GM19438 (cell line): Measurements from ENCODE around the gene KRT34.
"Not testable (repeated sequence)": the region's sequence is repeated elsewhere in the genome, so short reads cannot be mapped to it uniquely, and the experiment has no call there.

Experiments
- ATAC-seq: cut with Tn5 transposase; IDR thresholded peaks from one replicate; pipeline ENCODE4 v1.9.1; 2021; ENCODE audit warnings: low read depth; ENCODE audit not compliant: unreplicated experiment

KRT34 gene

DNA sequence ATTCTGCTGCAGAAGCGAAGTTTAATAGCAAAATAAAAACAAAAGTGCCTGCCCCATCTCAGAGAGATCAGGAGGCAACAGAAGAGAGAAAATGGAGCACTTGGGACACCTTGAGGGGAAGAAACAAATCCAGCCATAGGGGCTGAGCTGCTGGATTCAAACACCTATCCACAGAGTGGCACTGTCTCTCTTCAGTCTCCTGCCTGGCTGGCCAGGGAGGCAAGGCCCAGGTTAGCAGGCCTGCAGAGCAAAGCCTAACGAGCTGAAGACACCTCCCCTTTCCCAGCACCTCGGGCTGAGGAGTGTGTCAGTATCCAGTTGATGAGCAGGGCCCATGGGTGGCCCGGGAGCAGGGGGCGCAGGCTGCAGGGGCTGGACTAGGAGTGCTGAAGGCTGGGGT, 24.1 kb upstream of the KRT34 start:
- ATAC-seq: no peak

DNA sequence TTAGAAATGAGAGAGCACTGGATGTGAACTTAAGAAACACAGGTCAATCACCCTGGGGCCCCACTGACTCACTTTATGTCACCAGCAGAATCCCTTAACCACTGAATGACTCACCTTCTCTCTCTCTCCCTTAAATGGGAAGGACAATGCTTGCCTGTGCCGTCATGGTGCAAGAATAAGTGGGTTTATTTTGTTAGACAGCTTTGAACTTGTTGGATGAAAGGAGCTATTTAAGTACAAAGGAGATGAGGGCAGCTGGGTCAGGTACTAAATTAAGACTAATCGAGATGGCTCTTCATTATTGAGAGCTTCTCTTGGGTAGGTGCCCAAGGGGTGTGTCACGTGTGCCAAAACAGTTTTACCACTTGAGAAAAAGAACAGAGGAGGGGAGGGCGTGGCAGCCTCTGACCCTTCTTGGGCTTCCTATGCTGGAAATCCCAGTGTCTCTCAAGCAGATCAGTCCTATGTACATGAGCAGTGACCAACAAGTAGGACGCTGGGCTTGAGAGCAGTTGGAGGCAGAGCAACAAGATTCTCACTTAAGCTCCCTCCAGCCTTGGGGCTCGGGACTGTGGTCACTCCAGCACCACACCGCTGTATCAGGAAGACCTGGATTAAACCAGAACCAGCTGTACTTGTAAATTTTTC, 22.0 kb upstream of the KRT34 start:
- no peak for ATAC-seq

DNA sequence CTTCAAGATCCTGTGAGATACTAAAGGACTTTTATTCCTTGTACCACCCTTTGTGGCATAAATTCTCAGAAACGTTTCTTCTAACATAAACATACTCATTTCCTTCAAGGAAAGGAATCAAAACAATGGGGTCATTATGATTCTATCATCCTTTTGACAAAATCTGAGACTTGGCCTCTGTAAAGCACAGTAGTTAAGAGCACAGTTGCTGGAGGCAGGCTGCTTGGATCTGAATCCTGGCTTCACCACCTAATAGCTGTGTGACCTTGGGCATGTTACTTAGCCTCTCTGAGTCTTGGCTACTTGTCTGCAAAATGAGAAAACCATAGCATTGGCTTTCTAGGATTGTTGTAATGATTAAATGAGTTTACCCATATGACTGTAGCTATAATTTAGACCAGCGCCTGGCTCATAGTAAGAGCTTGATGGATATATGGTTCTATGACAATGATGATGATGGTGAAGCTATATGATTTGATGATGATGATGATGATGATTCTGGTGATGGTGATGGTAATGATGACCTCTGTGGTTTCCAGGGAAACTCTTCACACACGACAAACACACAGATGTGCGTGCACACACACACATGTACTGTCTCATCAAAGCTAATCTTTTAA, 21.4 kb upstream of the KRT34 start:
- no peak for ATAC-seq

DNA sequence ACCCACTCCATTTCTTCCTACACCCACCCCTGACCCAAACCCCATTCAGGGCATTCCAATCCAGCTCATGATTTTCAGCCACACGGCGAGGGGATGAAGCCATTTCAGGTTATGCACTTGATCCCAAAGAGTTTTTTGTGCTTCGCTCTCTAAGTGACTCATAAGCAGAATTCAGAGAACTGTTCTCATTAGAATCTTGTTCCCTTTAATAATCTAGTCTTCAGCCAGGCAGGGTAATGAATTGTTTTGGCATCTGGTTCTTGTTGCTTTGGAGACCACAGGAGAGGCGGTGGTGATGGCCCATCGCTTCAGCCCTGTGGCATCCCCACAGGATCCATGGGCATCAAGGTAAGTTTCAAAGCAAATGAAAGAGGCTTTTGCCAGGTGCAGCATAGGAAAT, 20.1 kb upstream of the KRT34 start:
- no peak for ATAC-seq

DNA sequence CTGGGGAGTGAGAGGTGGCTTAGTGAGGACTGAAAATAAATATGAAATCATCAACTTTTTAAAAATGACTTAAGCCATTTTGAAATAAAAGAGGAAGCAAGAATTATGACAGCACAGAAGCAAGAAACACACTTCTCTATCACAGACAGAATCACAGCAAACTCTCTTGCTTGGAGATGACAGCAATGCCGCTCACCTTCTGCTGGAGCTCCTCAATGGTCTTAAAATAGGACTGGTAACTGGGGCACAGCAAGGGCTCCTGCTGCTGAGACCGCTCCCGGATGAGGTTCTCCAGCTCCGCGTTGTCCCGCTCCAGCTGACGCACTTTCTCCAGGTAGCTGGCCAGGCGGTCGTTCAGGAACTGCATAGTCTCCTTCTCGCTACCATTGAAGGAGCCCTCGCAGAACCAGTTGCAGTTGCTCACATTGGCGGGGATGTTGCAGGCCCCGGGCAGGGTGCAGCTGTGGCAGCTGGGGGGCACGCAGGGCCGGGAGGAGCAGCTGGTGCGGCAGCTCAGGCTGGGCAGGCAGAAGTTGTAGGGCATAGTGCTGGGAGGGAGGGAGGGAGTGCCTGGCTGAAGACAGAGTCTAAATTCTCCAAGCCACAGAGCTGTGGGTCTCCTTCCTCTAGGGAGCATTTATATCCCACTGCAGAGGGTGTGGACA, 15.0 kb upstream of the KRT34 start, which contains the start of gene KRT31:
Gene KRT31, minus strand, starts transcription at position 613 of the 665 bp plus-strand sequence. Its CDS starts 69 bp downstream, at position 544.
- no peak for ATAC-seq

DNA sequence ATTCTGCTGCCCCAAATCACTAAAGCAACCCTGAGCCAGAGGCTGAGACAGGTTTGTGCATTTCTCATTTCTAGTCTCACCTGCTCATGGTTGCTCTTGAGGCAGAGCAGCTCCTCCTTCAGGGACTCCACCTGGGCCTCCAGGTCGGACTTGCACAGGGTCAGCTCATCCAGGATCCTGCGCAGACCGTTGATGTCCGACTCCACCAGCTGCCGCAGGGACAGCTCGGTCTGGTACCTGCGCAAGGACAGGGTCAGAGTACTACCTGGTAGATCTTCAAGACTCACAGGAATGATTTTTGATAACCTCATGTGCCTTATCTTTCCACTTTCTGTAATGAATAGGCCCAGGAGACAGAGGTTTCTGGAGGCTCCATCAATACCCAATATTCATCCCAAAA, 14.2 kb upstream of the KRT34 start:
- no peak for ATAC-seq

DNA sequence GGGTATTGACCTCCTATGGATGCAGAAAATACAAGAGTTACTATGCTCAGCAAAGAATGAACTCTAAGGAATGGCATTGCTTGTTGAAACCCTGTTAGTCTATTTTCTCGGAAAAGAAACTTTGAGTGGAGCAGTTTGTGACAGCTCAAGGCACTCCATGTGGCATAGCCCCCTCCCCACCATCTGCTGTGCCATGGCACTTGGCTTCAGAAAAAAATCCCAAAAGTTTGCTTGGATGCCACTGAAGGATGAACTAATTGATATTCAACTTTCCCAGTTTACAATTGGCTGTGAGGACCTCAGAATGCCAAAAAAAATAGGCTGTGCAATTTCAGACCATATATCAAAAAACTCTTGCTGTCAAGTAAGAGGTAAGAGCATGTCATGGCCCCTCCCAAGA, 13.5 kb upstream of the KRT34 start:
- no peak for ATAC-seq

DNA sequence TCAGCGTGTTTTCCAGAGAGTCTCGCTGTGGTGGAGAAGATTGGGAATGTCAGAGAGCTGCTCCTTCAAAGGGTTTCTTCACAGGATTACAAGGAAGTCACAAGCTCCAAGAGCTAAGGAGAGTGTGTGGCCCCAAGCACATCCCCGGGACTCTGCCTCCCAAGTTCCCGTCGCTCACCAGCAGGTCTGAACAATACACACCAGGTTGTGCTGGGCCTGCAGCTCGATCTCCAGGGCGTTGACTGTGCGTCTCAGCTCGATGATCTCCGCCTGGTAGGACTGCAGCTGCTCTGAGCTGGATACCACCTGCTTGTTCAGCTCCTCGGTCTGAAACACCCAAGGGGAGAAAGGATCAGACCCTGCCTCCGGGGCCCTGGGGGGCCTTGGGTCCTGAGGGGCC, 12.9 kb upstream of the KRT34 start:
- ATAC-seq: not testable (repeated sequence)

DNA sequence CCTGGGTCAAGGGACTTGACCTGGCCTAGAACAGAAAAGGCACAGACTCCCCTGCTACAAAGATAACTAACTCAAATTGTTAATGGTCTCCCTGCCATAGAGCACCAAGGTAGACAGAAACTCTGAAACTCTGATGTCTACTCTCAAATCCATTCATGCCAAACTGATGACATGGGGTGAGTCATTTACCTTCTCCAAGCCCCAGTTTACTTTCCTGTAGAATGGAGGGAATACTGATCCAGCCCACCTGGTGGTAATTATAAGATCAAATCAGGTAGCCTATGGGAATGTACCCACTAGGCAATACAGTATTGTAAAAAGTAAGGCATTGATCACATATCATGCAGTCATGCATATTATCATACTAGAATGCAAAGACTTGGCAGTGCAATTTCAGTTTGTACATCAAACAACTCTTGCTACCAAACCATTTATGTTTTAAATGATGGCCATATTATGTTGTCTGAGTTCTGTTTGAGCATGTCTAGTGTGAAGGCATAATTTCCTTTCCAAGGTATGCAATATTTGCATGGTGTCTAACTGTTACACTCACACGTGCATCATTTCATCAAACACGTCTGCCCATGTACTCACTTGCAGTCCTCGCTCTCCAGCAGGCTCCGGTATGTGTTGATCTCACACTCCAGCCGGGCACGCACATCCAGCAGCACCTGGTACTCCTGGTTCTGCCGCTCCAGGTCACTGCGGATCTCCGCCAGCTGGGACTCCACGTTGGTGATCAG, 12.3 kb upstream of the KRT34 start:
- no peak for ATAC-seq

DNA sequence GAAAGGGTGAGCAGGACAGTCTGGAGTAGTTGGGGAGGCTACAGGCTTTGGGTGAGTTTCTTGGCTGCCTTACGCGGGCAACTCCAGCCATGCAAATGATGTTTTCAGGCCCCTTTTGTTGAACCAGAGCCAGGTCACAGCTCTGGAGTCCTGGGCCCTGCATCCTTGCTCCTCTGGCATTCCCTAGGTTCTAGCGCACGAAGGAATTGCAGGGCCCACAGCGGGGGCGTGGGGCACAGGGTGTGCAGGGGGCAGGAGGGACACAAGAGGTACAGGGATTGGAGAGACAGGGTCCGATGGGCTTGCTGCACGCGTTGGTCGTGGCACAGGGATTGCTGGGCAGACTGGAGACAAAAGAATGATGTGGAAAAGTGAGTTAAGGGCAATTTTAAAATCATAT, 11.7 kb upstream of the KRT34 start:
- ATAC-seq: no peak

DNA sequence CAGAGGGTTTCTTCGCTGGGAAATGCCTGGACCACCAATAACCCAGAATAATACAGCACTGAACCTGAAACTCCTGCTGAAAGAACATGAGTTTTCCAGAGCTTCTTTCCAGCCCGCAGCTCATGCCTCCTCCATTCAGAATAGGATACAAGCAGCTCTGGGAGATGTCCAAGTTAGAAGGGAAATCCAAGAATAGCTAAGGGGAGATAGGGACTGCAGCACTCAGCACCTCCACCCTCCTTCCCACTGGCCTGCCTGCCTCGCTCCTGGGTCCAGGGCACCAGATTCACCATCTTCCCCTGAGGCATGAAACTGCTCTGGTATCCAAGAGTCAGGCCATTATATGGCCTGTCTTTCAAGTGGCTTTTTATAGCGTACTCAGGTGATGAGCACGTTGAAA, 11.2 kb upstream of the KRT34 start:
- ATAC-seq: no peak

DNA sequence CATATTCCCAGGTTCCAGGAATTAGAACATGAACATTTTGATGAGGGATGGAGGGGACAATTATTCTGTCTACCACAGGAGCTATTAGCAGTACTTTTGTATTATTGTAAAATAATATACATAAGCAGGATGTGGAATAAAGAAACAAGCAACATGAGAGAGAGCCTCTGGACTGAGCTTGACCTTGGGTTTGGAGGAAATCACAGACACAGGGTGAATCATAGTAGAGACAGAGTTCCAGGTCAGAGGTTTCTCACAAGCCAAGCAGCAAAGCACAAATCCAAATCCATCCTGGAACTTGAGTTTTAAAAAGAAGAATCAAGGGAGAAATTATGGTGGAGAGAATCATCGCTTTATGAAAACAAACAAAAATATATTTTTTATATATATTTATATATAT, 10.2 kb upstream of the KRT34 start:
- no peak for ATAC-seq

DNA sequence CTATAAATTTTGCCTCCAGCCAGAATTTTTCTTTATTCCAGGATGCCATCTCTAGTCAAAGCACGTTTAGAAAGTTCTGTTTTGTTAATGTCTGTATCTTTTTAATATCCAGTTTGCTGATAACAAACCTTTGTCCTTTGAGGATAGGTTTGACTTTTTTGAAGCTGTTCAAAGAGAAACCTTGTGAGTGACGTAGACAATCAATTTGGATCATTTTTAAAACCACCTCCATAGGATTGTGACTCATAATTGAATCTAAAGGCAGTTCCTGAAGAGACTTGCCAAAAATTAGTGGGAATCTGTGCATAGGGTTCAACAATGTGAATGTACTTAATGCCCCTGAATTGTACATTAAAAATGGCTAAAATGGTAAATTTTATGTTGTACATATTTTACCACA, 9.4 kb upstream of the KRT34 start:
- no peak for ATAC-seq

DNA sequence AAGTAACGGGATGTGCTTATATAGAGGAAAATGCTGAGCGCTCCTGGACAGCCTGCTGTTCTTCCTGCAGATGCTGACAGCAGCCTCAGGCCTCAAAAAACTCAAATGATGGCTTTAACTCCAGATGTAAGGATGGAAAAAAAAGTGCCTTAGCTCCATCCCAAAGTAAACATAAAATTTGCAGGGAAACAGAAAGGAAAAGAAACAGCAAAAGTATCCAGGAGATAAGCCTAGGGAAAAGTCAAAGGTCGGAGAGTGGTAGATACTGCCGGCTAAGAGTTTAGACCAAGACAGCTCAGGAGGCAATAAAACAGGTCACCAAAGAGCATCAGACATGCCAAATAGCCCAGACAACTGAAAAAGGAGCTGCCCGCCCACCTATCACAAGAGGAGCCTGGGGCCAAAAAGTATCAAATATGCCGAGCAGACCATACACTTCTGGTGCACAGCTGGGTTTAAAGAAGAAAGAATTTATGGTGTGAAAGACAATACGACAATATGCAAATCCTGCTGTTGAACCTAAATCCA, 8.4 kb upstream of the KRT34 start:
- no peak for ATAC-seq

DNA sequence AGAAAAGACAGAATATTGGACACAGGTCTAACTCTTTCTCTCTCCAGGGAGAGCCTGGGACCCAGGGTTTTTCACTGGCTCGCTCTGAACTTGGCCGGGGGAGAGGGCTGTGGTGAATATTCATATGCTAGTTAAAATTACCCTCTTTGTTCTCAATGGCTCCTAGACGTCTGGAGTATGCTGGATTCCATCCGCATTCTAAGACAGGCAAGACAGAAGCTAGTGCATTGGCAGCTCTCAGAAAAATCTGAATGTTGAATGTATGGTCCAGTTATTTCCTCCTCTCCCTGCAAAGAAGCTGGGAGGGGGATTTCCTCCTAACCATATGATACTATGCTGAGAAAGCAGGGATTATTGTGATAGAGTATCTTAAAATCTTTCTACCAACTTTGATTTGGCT, 5.6 kb upstream of the KRT34 start:
- ATAC-seq: no peak

DNA sequence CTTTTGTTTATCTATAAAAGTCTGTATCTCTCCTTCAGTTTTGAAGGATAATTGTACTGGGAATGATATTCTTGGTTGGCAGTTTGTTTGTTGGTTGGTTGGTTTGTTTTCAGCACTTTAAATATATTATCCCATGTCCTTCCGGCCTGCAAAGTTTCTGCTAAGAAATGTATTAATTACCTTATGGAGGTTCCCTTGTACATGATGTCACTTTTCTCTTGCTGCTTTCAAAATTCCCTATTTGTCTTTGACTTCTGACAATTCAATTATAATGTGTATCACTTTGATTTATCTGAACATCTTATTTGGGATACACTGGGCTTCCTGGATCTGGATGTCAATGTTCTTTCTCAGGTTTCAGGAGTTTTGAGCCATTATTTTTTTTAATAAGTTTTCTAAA, 4.1 kb upstream of the KRT34 start:
- no peak for ATAC-seq

DNA sequence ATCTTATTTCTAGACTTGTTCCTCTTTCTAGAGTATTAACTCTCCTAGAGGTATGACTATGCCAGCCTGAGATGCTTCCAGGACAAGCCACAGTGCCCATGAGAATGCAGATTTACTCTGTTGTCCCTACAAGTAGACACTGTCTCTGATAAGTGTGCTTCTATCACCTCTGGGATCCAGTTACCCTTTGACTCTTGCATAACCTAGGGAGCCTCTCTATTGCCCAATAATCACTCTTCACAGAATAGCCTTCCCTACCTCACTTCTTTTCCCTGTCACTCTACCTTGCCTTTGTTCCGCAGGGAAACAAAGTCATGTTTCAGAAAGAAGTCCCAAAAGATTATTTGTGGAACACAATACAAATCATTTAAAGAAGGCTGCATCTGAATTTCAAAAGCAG, 1.6 kb upstream of the KRT34 start:
- ATAC-seq: no peak

DNA sequence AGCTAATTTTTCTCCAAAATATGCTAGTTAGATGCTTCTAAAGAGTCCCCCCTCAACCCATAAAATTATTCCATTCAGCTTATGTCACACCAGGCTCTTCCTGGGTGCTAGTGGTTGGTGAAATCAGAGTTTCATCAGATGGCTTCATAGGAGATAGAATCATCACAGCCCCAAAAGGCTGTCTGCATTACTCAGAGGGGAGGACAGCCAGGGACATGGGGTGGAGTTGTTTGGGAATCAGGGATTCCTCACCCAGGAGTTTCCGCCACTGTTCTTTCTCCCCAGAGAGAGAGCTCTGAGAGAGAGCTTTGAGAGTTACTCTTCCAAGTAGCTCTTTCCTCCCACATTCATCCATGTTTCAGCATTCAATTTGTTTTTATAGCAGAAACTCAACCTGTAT, 288 bp upstream of the KRT34 start:
- ATAC-seq: no peak

DNA sequence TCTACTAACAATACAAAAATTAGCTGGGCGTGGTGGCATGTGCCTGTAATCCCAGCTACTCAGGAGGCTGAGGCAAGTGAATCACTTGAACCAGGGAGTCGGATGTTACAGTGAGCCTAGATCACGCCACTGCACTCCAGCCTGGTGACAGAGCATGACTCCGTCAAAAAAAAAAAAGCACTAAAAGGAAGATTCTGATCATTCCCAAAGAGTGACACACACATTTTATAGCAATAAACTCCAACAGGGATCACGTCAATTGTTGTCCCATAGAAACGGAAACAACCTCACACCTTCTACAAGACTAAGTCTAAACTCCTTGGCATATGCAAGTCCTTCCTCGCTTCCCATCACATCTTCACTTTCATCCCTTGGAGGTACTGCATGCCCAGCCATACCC, 2.0 kb downstream of the KRT34 start:
- ATAC-seq: not testable (repeated sequence)

DNA sequence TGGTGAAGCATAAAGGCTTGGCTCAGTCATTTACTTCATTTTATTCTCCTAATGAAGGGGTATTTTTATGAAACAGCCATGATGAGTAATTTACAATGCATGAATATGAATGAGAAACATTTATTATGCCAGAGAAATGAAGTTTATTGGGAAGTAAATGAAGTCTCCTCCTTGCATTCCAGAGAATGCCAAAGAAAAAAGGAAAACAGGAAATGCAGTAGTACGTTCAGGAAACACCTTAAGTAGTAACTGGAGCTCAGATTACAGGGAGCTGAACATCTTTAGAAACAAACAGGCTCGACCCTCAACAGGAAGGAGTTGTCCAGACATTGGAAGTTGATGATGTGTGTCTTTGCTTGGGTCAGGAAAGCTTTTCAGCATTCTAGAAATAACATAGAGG, 4.6 kb downstream of the KRT34 start:
- ATAC-seq: no peak

DNA sequence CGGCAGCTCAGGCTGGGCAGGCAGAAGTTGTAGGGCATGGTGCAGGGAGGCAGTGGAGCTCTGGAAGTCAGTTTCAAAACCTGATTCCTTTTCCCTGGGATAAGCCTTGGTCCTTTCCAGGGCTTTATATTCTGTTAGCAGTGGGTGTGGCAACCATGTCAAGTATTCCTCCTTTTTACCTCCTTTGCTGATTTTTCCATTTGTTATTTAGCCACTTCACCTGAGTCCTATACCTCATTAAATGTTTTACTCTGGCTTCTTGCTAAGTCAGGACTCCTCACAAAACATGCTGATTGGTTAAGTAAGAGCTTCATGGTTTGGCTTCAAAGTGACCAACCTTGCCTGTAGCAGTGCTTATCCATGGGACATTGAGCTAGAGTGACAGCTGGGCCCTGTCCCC, 12.4 kb downstream of the KRT34 start, which contains the start of gene KRT33B:
Gene KRT33B, minus strand, starts transcription at position 101 of the 400 bp plus-strand sequence. Its CDS starts 63 bp downstream, at position 38.
- no peak for ATAC-seq
